Naive thymus-derived CD8-positive, alpha-beta T cell (primary cell): ENCODE measurements around the gene TNF. TPM values are rescaled to one million over a fixed set of nuclear protein-coding genes. Genes with fewer than 3 reads are reported as not detected.

Experiments used
- ATAC-seq, 2 donors: fragments of 150-1000 bp; cut with Tn5 transposase in 1 of 2; sonication (Bioruptor Pico), chemical (Tn5 transposase) in 1 of 2; 1 replicate in 1 of 2; 2 replicates in 1 of 2; pipeline ENCODE4 v1.10.0; 2021; ENCODE audit warnings: mild to moderate bottlenecking in 2 of 2, moderate library complexity in 2 of 2
- POLR2A ChIA-PET: fragments of 350-600 bp; sonication (Branson Sonifier 250); formaldehyde crosslinking; loops from one replicate; lab custom pipeline; 2021; ENCODE audit warnings: antibody characterized with exemption; lab: Charles Lee
- DNase-seq, 10 donors: peaks; one replicate each; pipeline versions ENCODE4 v3.0.0 to v3.0.0-alpha.2; 2020 to 2022
- H3K27ac Mint-ChIP-seq, 10 donors: one replicate each; pipeline ENCODE4 v1.8.0; 2020 to 2022; ENCODE audit warnings: mild to moderate bottlenecking in 10 of 10, mixed read lengths in 10 of 10, moderate library complexity in 4 of 10, inconsistent platforms in 1 of 10
- H3K27me3 Mint-ChIP-seq, 5 donors: one replicate each; pipeline ENCODE4 v1.8.0; 2021 to 2022; ENCODE audit warnings: mixed read lengths in 5 of 5
- H3K36me3 Mint-ChIP-seq, 3 donors: one replicate each; pipeline ENCODE4 v1.8.0; 2020 to 2022; ENCODE audit warnings: mixed read lengths in 3 of 3, mild to moderate bottlenecking in 2 of 3, inconsistent platforms in 1 of 3
- H3K4me1 Mint-ChIP-seq, 4 donors: one replicate each; pipeline ENCODE4 v1.8.0; 2021 to 2022; ENCODE audit warnings: mixed read lengths in 4 of 4
- H3K4me3 Mint-ChIP-seq, 10 donors: one replicate each; pipeline ENCODE4 v1.8.0; 2020 to 2022; ENCODE audit warnings: mild to moderate bottlenecking in 10 of 10, mixed read lengths in 10 of 10, moderate library complexity in 6 of 10, inconsistent platforms in 1 of 10
- H3K9me3 Mint-ChIP-seq, 9 donors: one replicate each; pipeline ENCODE4 v1.8.0; 2020 to 2022; ENCODE audit warnings: mixed read lengths in 9 of 9, mild to moderate bottlenecking in 3 of 9, inconsistent platforms in 1 of 9, moderate library complexity in 1 of 9
- polyA plus RNA-seq, 3 donors: library from polyadenylated mRNA; unstranded; fragments of 300-500 nt; fragmentation: Illumina TruSeq; gene quantifications; one replicate each; pipeline ENCODE4 v1.2.3, GENCODE V29; 2021
- total RNA-seq, 8 experiments: library from RNA in 2 of 8; stranded (reverse) in 2 of 8; gene quantifications; one replicate each; pipeline ENCODE4 v1.2.3 and lab custom pipeline; 2021 to 2026

TNF gene
- total and polyA plus RNA-seq, 5 experiments from 2014 or later, result 0.11 to 2.3 (median 0.53) TPM

DNA sequence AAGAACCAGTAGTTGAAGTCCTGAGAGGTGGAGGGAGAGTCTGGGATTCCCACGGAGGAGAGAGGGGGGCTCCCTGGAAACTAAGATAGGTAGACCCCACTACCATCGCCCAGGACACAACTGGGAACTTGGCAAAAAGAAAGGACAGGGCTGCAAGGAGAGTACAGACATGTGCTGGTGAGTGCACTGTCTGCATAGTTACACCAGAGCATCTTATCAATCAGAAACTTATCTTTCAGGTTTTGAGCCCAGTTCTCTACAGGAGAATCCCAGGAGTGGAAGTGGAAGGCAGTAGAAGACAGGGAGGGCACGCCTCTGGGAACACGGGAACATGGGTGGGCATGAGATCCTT, 15.8 kb upstream of the TNF start:
- POLR2A ChIA-PET, result interaction anchor here (0.9 to 34.2 kb wide), 7 partner anchors 9 to 300 kb away, joined by 3 to 1584 read pairs (median 4); partner anchors contain the start of genes ABHD16A, DDX39B, GPANK1 and LST1
- DNase-seq, result peak in 1 of 10 donors; percentile 19
- H3K4me3 Mint-ChIP-seq, result peak overlapping the region; percentile 20 to 90 (median 80)
- no peaks in the 10 kb centered on the region for H3K27me3 Mint-ChIP-seq
- H3K36me3 Mint-ChIP-seq, result peaks cover 3 to 49% (median 9%) of the 10 kb centered on the region in 3 donors
- H3K27ac Mint-ChIP-seq, result peak overlapping the region; percentile 65 to 91 (median 88)
- ATAC-seq, result peak; percentile 20 to 23
- H3K4me1 Mint-ChIP-seq, result peaks cover 40 to 82% (median 63%) of the 10 kb centered on the region in 4 donors
- no peaks in the 10 kb centered on the region for H3K9me3 Mint-ChIP-seq

DNA sequence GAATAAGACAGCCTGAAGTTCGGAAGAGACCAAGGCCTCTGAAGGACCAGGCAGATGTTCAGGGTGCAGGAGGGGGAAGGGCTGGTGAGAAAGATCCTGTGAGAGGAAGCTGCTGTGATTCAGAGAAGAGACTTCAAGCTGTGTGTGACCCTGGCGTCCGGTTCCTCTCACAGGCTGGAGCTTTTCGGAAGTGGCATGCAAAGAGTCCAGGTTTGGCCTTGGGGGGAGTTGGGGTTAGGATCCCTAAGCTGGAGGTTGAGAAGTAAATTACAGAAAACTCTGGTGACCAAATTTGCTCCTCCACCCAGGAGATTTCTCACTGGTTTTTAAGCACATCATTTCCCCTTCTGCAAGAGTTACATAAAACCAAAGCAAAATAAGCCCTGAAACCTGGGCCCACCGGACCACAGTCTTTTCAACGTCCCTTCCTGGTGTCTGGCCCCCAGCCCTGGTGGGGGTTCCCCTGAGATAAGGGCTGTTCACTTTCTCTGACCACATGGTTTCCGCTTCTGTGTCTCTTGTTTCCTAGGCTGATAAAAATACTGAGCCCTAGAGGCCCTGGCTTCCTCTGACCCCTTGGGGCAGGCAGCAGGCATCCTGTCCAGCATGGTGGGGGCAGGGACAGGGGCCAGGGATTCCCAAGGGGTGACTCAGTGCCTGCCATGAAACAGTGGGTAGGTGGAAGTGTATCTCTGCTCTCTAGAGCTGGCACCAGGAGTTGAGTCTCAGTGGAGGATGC, 15.2 kb upstream of the TNF start:
- ATAC-seq, result peak; percentile 46 to 55
- H3K27me3 Mint-ChIP-seq, result no peaks in the 10 kb centered on the region
- peaks cover 3 to 53% (median 9%) of the 10 kb centered on the region in 3 donors for H3K36me3 Mint-ChIP-seq
- H3K27ac Mint-ChIP-seq, result peak overlapping the region; percentile 65 to 91 (median 88)
- POLR2A ChIA-PET, result interaction anchor here (1.0 to 34.2 kb wide), 5 partner anchors 10 to 105 kb away, joined by 3 to 1584 read pairs (median 7); partner anchors contain the start of genes DDX39B, GPANK1, LST1 and LTA
- H3K4me3 Mint-ChIP-seq, result peak overlapping the region; percentile 20 to 90 (median 80)
- H3K9me3 Mint-ChIP-seq, result no peaks in the 10 kb centered on the region
- peaks cover 42 to 84% (median 68%) of the 10 kb centered on the region in 4 donors for H3K4me1 Mint-ChIP-seq
- peak in 3 of 10 donors; percentile 22 to 53 (median 50) for DNase-seq

DNA sequence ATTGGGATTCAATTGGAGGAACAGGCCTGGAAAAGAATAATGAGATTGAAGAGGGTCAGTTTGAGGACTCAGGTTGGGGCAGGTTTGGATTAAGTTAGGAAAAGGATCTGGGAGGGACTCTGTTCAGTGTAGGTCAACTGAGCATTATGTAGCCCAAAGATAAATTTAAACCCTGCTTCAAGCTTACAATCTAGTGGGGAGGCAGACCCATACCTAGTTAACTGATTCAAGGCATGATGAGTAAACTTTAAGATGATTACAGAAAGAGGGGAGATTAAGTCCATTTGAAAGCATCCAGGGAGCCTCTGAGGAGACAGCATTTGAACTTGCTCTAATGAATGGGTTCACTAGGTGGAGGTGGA, 14.7 kb upstream of the TNF start:
- Mint-ChIP-seq H3K27me3 (no peaks in the 10 kb centered on the region), H3K4me3 (peak overlapping the region in 9 of 10 donors; percentile 1 to 88 (median 75)), H3K4me1 (peaks cover 42 to 90% (median 73%) of the 10 kb centered on the region in 4 donors), H3K27ac (peak overlapping the region in 9 of 10 donors; percentile 65 to 91 (median 89)), H3K9me3 (no peaks in the 10 kb centered on the region), H3K36me3 (peaks cover 3 to 58% (median 12%) of the 10 kb centered on the region in 3 donors)
- DNase-seq (no peak), ATAC-seq (no peak)
- POLR2A ChIA-PET, result interaction anchor here (0.6 to 34.2 kb wide), 3 partner anchors 19 to 289 kb away, joined by 6 to 1584 read pairs (median 16); partner anchors contain the start of genes DDX39B, LST1, LTA and LTB

DNA sequence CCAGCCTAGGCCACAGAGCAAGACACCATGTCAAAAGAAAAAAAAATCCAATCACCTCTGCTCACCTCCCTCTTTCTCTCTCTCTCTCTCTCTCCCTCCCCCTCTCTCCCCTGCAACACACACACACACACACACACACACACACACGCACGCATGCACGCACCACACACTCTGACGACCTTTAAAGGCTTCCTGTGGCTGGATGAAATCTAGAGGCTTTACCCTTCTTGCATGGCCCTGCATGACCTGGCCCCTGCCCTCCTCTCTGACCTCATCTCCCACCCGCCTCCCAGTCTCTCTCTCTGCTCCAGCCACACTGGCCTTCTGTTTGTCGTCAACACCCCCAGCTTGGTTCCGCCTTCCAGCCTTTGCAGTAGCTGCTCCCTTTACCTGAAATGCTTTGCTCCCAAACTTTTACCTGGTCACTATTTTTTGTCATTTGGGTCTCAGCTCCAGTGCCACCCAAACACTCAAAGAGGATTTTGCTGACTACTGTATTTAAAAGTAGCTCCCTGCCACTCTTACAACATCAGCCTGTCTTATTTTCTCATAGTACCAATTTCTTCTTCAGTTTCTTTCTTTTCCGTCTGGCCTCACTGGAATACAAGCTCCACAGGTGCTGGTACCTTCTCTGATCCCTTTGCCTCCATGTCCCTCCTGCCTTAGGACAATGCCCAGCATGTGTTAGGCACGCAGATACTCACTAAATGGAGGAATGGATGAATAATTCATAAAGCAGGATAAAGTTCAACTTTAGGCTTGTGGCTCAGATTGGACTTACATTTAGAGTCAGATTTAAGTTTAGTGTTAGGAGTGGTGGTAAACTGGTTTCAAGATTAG, 7.6 kb upstream of the TNF start:
- ATAC-seq, result no peak
- Mint-ChIP-seq H3K36me3 (peaks cover 0 to 38% (median 11%) of the 10 kb centered on the region in 3 donors), H3K4me3 (peak overlapping the region; percentile 25 to 71 (median 66)), H3K27me3 (no peaks in the 10 kb centered on the region), H3K27ac (peak overlapping the region; percentile 88 to 98 (median 93)), H3K9me3 (no peaks in the 10 kb centered on the region), H3K4me1 (peaks cover 41 to 82% (median 70%) of the 10 kb centered on the region in 4 donors)
- POLR2A ChIA-PET, result interaction anchor here (0.6 to 38.0 kb wide), 4 partner anchors 4 to 1238 kb away, joined by 3 to 1584 read pairs (median 794); partner anchors contain the start of genes LST1, LTA, LTB and NCR3
- peak in 2 of 10 donors; percentile 30 to 57 for DNase-seq

DNA sequence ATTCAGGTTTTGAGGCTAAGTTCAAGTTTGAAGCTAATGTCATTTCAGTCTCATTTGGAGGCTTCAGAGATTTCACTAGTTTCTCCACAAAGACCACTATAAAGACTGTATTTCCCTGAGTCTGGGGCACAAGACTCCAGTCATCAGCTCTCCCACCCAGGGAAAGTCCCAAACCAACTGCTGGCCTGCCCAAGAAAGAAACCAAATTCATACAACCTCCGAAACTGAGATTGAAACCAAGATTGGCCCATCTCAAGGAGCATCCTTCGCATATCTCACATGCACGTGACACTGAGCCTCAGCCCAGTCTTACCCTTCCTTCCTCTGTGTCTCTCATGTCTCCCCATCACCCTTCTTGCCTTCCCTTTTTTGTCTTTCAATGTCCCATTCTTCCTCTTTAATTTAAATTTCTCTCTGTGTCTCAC, 6.8 kb upstream of the TNF start:
- peak in 8 of 10 donors; percentile 62 to 73 (median 66) for DNase-seq
- Mint-ChIP-seq H3K4me3 (peak overlapping the region; percentile 16 to 71 (median 62)), H3K4me1 (peaks cover 44 to 83% (median 77%) of the 10 kb centered on the region in 4 donors), H3K36me3 (peaks cover 0 to 32% (median 11%) of the 10 kb centered on the region in 3 donors), H3K9me3 (no peaks in the 10 kb centered on the region), H3K27me3 (no peaks in the 10 kb centered on the region), H3K27ac (peak overlapping the region; percentile 88 to 98 (median 93))
- POLR2A ChIA-PET, result interaction anchor here (0.6 to 38.0 kb wide), 9 partner anchors 3 to 1239 kb away, joined by 3 to 1584 read pairs (median 4); partner anchors contain the start of genes ATP6V1G2, DDX39B, LST1 and LTA
- peak; percentile 54 to 69 for ATAC-seq

DNA sequence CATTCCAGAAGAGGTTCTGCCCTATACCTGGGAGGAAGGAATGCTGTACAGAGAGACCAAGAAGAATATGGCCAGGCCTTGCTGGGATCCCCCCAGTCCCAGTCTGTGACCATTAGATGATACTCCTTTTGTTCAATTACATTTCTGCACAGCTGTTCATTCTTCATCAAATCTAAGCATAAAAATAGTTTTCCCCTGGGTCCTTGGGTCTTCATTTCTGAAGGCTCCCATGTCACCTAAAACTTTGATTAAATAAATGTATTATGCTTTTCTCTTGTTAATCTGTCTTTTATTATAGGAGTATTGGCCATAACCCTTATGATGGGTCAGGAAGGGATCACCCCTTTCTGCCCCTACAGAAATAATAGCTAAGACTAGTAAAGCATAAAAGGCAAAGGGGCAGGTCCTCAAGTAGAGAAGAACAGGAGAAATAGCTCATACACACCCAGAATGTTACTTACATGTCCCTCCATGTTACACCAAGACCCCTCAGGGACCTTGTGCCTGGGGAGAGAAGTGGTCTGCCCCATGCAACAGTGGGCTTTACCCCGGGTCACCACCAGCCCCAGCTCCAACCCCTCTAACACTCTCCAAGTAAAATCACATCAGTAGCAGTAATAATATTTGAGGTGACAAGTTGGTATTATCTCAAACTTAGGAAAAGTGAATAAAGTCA, 5.4 kb upstream of the TNF start:
- ATAC-seq, result no peak
- Mint-ChIP-seq H3K27me3 (no peaks in the 10 kb centered on the region), H3K9me3 (no peaks in the 10 kb centered on the region), H3K4me1 (peaks cover 46 to 88% (median 81%) of the 10 kb centered on the region in 4 donors), H3K27ac (peak overlapping the region; percentile 70 to 98 (median 82)), H3K4me3 (peak overlapping the region in 7 of 10 donors; percentile 7 to 47 (median 39)), H3K36me3 (peaks cover 0 to 19% (median 8%) of the 10 kb centered on the region in 3 donors)
- POLR2A ChIA-PET, result interaction anchor here (0.5 to 38.0 kb wide), 8 partner anchors 2 to 49 kb away, joined by 3 to 1584 read pairs (median 6); partner anchors contain the start of genes DDX39B, LST1, LTA and LTB
- DNase-seq, result peak in 1 of 10 donors; percentile 28

DNA sequence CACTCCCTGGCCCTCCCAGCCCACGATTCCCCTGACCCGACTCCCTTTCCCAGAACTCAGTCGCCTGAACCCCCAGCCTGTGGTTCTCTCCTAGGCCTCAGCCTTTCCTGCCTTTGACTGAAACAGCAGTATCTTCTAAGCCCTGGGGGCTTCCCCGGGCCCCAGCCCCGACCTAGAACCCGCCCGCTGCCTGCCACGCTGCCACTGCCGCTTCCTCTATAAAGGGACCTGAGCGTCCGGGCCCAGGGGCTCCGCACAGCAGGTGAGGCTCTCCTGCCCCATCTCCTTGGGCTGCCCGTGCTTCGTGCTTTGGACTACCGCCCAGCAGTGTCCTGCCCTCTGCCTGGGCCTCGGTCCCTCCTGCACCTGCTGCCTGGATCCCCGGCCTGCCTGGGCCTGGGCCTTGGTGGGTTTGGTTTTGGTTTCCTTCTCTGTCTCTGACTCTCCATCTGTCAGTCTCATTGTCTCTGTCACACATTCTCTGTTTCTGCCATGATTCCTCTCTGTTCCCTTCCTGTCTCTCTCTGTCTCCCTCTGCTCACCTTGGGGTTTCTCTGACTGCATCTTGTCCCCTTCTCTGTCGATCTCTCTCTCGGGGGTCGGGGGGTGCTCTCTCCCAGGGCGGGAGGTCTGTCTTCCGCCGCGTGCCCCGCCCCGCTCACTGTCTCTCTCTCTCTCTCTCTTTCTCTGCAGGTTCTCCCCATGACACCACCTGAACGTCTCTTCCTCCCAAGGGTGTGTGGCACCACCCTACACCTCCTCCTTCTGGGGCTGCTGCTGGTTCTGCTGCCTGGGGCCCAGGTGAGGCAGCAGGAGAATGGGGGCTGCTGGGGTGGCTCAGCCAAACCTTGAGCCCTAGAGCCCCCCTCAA, 3.1 kb upstream of the TNF start, which contains the start of gene LTA:
Gene LTA (plus strand): TSS at position 249 of the 871 bp plus-strand sequence. CDS start 454 bp downstream, at position 703.
- Mint-ChIP-seq H3K27ac (peak within 1 kb of the TSS; percentile 97 to 100 (median 99)), H3K36me3 (peaks cover 0 to 8% (median 2%) of the 10 kb centered on the region in 3 donors), H3K4me3 (peak within 1 kb of the TSS; percentile 89 to 100 (median 99)), H3K4me1 (peaks cover 55 to 98% (median 92%) of the 10 kb centered on the region in 4 donors), H3K9me3 (no peaks in the 10 kb centered on the region), H3K27me3 (no peaks in the 10 kb centered on the region)
- peak; percentile 76 to 79 for ATAC-seq
- POLR2A ChIA-PET, result interaction anchor here (0.7 to 38.0 kb wide), 5 partner anchors 0 to 31 kb away, joined by 3 to 1584 read pairs (median 68); partner anchors contain the start of genes ATP6V1G2, DDX39B, LST1 and LTA
- peak; percentile 67 to 88 (median 74) for DNase-seq

DNA sequence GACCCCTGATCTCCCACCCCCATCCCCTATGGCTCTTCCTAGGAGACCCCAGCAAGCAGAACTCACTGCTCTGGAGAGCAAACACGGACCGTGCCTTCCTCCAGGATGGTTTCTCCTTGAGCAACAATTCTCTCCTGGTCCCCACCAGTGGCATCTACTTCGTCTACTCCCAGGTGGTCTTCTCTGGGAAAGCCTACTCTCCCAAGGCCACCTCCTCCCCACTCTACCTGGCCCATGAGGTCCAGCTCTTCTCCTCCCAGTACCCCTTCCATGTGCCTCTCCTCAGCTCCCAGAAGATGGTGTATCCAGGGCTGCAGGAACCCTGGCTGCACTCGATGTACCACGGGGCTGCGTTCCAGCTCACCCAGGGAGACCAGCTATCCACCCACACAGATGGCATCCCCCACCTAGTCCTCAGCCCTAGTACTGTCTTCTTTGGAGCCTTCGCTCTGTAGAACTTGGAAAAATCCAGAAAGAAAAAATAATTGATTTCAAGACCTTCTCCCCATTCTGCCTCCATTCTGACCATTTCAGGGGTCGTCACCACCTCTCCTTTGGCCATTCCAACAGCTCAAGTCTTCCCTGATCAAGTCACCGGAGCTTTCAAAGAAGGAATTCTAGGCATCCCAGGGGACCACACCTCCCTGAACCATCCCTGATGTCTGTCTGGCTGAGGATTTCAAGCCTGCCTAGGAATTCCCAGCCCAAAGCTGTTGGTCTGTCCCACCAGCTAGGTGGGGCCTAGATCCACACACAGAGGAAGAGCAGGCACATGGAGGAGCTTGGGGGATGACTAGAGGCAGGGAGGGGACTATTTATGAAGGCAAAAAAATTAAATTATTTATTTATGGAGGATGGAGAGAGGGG, 1.9 kb upstream of the TNF start:
- peaks cover 0 to 5% (median 0%) of the 10 kb centered on the region in 3 donors for H3K36me3 Mint-ChIP-seq
- no peak for ATAC-seq
- peak overlapping the region; percentile 89 to 100 (median 99) for H3K4me3 Mint-ChIP-seq
- DNase-seq, result peak in 1 of 10 donors; percentile 15
- peak overlapping the region; percentile 97 to 100 (median 99) for H3K27ac Mint-ChIP-seq
- POLR2A ChIA-PET, result interaction anchor here (3.0 to 38.0 kb wide), 4 partner anchors 2 to 32 kb away, joined by 23 to 1584 read pairs (median 826); partner anchors contain the start of genes ATP6V1G2, DDX39B, LST1 and LTA
- no peaks in the 10 kb centered on the region for H3K27me3 Mint-ChIP-seq
- peaks cover 43 to 96% (median 86%) of the 10 kb centered on the region in 4 donors for H3K4me1 Mint-ChIP-seq
- no peaks in the 10 kb centered on the region for H3K9me3 Mint-ChIP-seq

DNA sequence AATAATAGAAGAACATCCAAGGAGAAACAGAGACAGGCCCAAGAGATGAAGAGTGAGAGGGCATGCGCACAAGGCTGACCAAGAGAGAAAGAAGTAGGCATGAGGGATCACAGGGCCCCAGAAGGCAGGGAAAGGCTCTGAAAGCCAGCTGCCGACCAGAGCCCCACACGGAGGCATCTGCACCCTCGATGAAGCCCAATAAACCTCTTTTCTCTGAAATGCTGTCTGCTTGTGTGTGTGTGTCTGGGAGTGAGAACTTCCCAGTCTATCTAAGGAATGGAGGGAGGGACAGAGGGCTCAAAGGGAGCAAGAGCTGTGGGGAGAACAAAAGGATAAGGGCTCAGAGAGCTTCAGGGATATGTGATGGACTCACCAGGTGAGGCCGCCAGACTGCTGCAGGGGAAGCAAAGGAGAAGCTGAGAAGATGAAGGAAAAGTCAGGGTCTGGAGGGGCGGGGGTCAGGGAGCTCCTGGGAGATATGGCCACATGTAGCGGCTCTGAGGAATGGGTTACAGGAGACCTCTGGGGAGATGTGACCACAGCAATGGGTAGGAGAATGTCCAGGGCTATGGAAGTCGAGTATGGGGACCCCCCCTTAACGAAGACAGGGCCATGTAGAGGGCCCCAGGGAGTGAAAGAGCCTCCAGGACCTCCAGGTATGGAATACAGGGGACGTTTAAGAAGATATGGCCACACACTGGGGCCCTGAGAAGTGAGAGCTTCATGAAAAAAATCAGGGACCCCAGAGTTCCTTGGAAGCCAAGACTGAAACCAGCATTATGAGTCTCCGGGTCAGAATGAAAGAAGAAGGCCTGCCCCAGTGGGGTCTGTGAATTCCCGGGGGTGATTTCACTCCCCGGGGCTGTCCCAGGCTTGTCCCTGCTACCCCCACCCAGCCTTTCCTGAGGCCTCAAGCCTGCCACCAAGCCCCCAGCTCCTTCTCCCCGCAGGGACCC, 981 bp upstream of the TNF start:
- ATAC-seq (no peak), DNase-seq (peak in 1 of 10 donors; percentile 45)
- POLR2A ChIA-PET, result interaction anchor here (0.9 to 38.0 kb wide), 5 partner anchors 2 to 86 kb away, joined by 3 to 1584 read pairs (median 68); partner anchors contain the start of genes ATP6V1G2, C6orf47, DDX39B and LST1
- no peaks in the 10 kb centered on the region for H3K9me3 Mint-ChIP-seq
- peaks cover 41 to 96% (median 86%) of the 10 kb centered on the region in 4 donors for H3K4me1 Mint-ChIP-seq
- no peaks in the 10 kb centered on the region for H3K27me3 Mint-ChIP-seq
- peaks cover 0 to 3% (median 0%) of the 10 kb centered on the region in 3 donors for H3K36me3 Mint-ChIP-seq
- peak overlapping the region; percentile 5 to 100 (median 60) for H3K4me3 Mint-ChIP-seq
- peak overlapping the region in 9 of 10 donors; percentile 97 to 100 (median 99) for H3K27ac Mint-ChIP-seq
